ENCODE data around the gene CFAP410.

GRCh38 chr21:44370027-44370735 lies 31.0 kb upstream of the CFAP410 start:
- TF ChIP-seq CTCF (IDR thresholded peaks at IDR 0.05): no peak
- TF ChIP-seq POLR2A (IDR thresholded peaks at IDR 0.05): no peak
- TF ChIP-seq POLR2AphosphoS5 (IDR thresholded peaks at IDR 0.05): no peak

Measured in prostate gland (tissue), 2 donors.